ENCODE measurements around the gene USP15. TPM values are rescaled to one million over a fixed set of nuclear protein-coding genes. Genes with fewer than 3 reads are reported as not detected.

The USP15 gene
- total RNA-seq, 1 experiment from 2014 or later: 35.3 TPM

GRCh38 chr12:62426089-62426488 is 165.9 kb downstream of the USP15 start:
- Histone ChIP-seq H2BK15ac (ENCODE audit: low read depth, low read length) (no peak overlapping the region), H3K79me1 (ENCODE audit: insufficient read depth, low read depth, low read length, poor library complexity, severe bottlenecking) (no peaks in the 10 kb centered on the region), H3K18ac (ENCODE audit: insufficient read length, low read depth, low read length) (no peak overlapping the region), H2BK20ac (ENCODE audit: low read depth, low read length, poor library complexity, severe bottlenecking) (no peak overlapping the region), H3T11ph (ENCODE audit: low read length) (no peak overlapping the region), H3K14ac (ENCODE audit: insufficient read depth, low read length) (no peak overlapping the region), H4K8ac (replicated peaks; ENCODE audit: insufficient read length, low read depth, low read length) (no peak overlapping the region), H3K4me2 (ENCODE audit: insufficient read depth, insufficient read length, low read length) (no peak overlapping the region), H3K23ac (ENCODE audit: insufficient read length, low read depth, low read length) (no peak overlapping the region), H3K9ac (ENCODE audit: extremely low read depth, insufficient read length, low read length) (no peak overlapping the region), H4K5ac (ENCODE audit: insufficient read length, low read depth, low read length) (no peak overlapping the region), H3K4ac (ENCODE audit: low read depth, low read length) (no peak overlapping the region), H3K79me2 (ENCODE audit: insufficient read depth, low read length) (no peaks in the 10 kb centered on the region), H2BK120ac (ENCODE audit: low read depth, low read length, poor library complexity, severe bottlenecking) (no peak overlapping the region), H3K56ac (ENCODE audit: insufficient read length, low read depth, low read length) (no peak overlapping the region), H2AK5ac (ENCODE audit: insufficient read length, low read length) (no peak overlapping the region), H3K27ac (ENCODE audit: insufficient read length, low read depth, low read length) (no peak overlapping the region), H2BK12ac (ENCODE audit: insufficient read length, low read depth, low read length) (no peak overlapping the region), H3K9me3 (ENCODE audit: control insufficient read depth, low read depth, low read length) (no peaks in the 10 kb centered on the region), H4K91ac (ENCODE audit: insufficient read length, low read depth, low read length) (no peak overlapping the region), H4K20me1 (ENCODE audit: control insufficient read depth, insufficient read depth, insufficient read length) (no peaks in the 10 kb centered on the region), H3K27me3 (ENCODE audit: insufficient read depth, low read length) (no peaks in the 10 kb centered on the region), H2BK5ac (ENCODE audit: insufficient read length, low read length) (no peak overlapping the region), H2AFZ (ENCODE audit: low read length) (no peak overlapping the region), H3K23me2 (ENCODE audit: insufficient read length, low read depth, low read length, poor library complexity, severe bottlenecking) (no peaks in the 10 kb centered on the region), H3K4me1 (ENCODE audit: insufficient read depth, low read length) (no peaks in the 10 kb centered on the region)
- DNase-seq: no peak
- WGBS (ENCODE audit: extremely low coverage, insufficient read length, low lambda C conversion rate): no CpG with 5 or more reads among the region's 3 CpGs
- Mint-ChIP-seq H3K27me3 (ENCODE audit: low read depth) (peaks cover 14% of the 10 kb centered on the region), H3K4me3 (no peak overlapping the region), H3K36me3 (ENCODE audit: insufficient read depth in 1 of 3, low read depth in 3 of 3) (peaks cover 0 to 7% (median 0%) of the 10 kb centered on the region in 3 experiments; a peak in 4 of 7 replicates), H3K27ac (no peak overlapping the region), H3K4me1 (no peaks in the 10 kb centered on the region), H3K9me3 (peaks cover 8 to 11% of the 10 kb centered on the region in 2 experiments)
- no peak for TF ChIP-seq CTCF (conservative IDR thresholded peaks at IDR 0.05)
